ENCODE data around the gene SDK1. TPM values are rescaled to one million over a fixed set of nuclear protein-coding genes. Genes with fewer than 3 reads are reported as not detected.
A peak's percentile ranks its signal among the peaks of the same experiment; 100 is the strongest.

Gene SDK1
- total and polyA plus RNA-seq, 2 experiments from 2014 or later: not detected

- Histone ChIP-seq H3K4me1 (ENCODE audit: insufficient read depth) (no peaks in the 10 kb centered on the region), H3K27me3 (replicated peaks; ENCODE audit: insufficient read depth) (no peaks in the 10 kb centered on the region), H4K20me1 (ENCODE audit: insufficient read depth) (no peaks in the 10 kb centered on the region), H2AFZ (no peak overlapping the region), H3F3A (ENCODE audit: insufficient read depth) (no peaks in the 10 kb centered on the region), H3K4me3 (no peak overlapping the region), H3K9ac (no peak overlapping the region), H3K27ac (no peak overlapping the region), H3K79me2 (ENCODE audit: insufficient read depth) (no peaks in the 10 kb centered on the region), H3K4me2 (ENCODE audit: unreplicated experiment) (no peak overlapping the region), H3K36me3 (ENCODE audit: low read depth) (no peaks in the 10 kb centered on the region), H3K9me2 (ENCODE audit: insufficient read depth) (no peaks in the 10 kb centered on the region), H3K9me3 (ENCODE audit: low read depth) (no peaks in the 10 kb centered on the region)
- TF ChIP-seq EZH2 (IDR thresholded peaks at IDR 0.05; ENCODE audit: insufficient read depth, poor library complexity, severe bottlenecking): no peak
- TF ChIP-seq EZH2phosphoT487 (IDR thresholded peaks at IDR 0.05; ENCODE audit: insufficient read depth, low read depth): no peak
- in situ Hi-C loops (cut with MboI): no loop called here
- WGBS, 2 experiments (ENCODE audit: low coverage in 1 of 2, low lambda C conversion rate in 2 of 2, missing lambda C conversion rate in 2 of 2): 17 to 18% methylated on average over 5 of the region's 5 CpGs
- no peak for DNase-seq
Measured at GRCh38 chr7:3386423-3387190, 85.6 kb downstream of the SDK1 start.

- TF ChIP-seq EZH2phosphoT487 (IDR thresholded peaks at IDR 0.05; ENCODE audit: insufficient read depth, low read depth) (no peak), EZH2 (IDR thresholded peaks at IDR 0.05; ENCODE audit: insufficient read depth, poor library complexity, severe bottlenecking) (no peak)
- H3K4me2 ChIP-seq (ENCODE audit: unreplicated experiment): no peak overlapping the region
- 22 to 25% methylated on average over 3 of the region's 3 CpGs for WGBS, 2 experiments (ENCODE audit: low coverage in 1 of 2, low lambda C conversion rate in 2 of 2, missing lambda C conversion rate in 2 of 2)
- in situ Hi-C loops (cut with MboI): no loop called here
- H3K4me3 ChIP-seq: no peak overlapping the region
- no peaks in the 10 kb centered on the region for H3K79me2 ChIP-seq (ENCODE audit: insufficient read depth)
- H3F3A ChIP-seq (ENCODE audit: insufficient read depth): no peaks in the 10 kb centered on the region
- no peaks in the 10 kb centered on the region for H3K9me3 ChIP-seq (ENCODE audit: low read depth)
- no peaks in the 10 kb centered on the region for H3K9me2 ChIP-seq (ENCODE audit: insufficient read depth)
- H3K27me3 ChIP-seq (replicated peaks; ENCODE audit: insufficient read depth): no peaks in the 10 kb centered on the region
- H3K4me1 ChIP-seq (ENCODE audit: insufficient read depth): no peaks in the 10 kb centered on the region
- DNase-seq: no peak
- H3K9ac ChIP-seq: no peak overlapping the region
- no peak overlapping the region for H3K27ac ChIP-seq
- H3K36me3 ChIP-seq (ENCODE audit: low read depth): no peaks in the 10 kb centered on the region
- no peak overlapping the region for H2AFZ ChIP-seq
- H4K20me1 ChIP-seq (ENCODE audit: insufficient read depth): no peaks in the 10 kb centered on the region
Measured at GRCh38 chr7:3393862-3394261, 92.8 kb downstream of the SDK1 start.

- Histone ChIP-seq H2AFZ (no peak overlapping the region), H3K4me3 (no peak overlapping the region), H3F3A (ENCODE audit: insufficient read depth) (no peaks in the 10 kb centered on the region), H3K9ac (no peak overlapping the region), H3K9me2 (ENCODE audit: insufficient read depth) (no peaks in the 10 kb centered on the region), H4K20me1 (ENCODE audit: insufficient read depth) (no peaks in the 10 kb centered on the region), H3K4me1 (ENCODE audit: insufficient read depth) (no peaks in the 10 kb centered on the region), H3K27me3 (replicated peaks; ENCODE audit: insufficient read depth) (no peaks in the 10 kb centered on the region), H3K4me2 (ENCODE audit: unreplicated experiment) (no peak overlapping the region), H3K79me2 (ENCODE audit: insufficient read depth) (no peaks in the 10 kb centered on the region), H3K36me3 (ENCODE audit: low read depth) (no peaks in the 10 kb centered on the region), H3K27ac (no peak overlapping the region), H3K9me3 (ENCODE audit: low read depth) (no peaks in the 10 kb centered on the region)
- 52% methylated on average over 3 of the region's 3 CpGs for WGBS, 2 experiments (ENCODE audit: low coverage in 1 of 2, low lambda C conversion rate in 2 of 2, missing lambda C conversion rate in 2 of 2)
- in situ Hi-C loops (cut with MboI): no loop called here
- DNase-seq: no peak
- TF ChIP-seq EZH2phosphoT487 (IDR thresholded peaks at IDR 0.05; ENCODE audit: insufficient read depth, low read depth) (no peak), EZH2 (IDR thresholded peaks at IDR 0.05; ENCODE audit: insufficient read depth, poor library complexity, severe bottlenecking) (no peak)
Measured at GRCh38 chr7:3397324-3397723, 96.3 kb downstream of the SDK1 start.

GRCh38 chr7:3399858-3400257 lies 98.8 kb downstream of the SDK1 start:
- 21 to 34% methylated on average over 2 of the region's 2 CpGs for WGBS, 2 experiments (ENCODE audit: low coverage in 1 of 2, low lambda C conversion rate in 2 of 2, missing lambda C conversion rate in 2 of 2)
- Histone ChIP-seq H3K36me3 (ENCODE audit: low read depth) (no peaks in the 10 kb centered on the region), H3K79me2 (ENCODE audit: insufficient read depth) (no peaks in the 10 kb centered on the region), H2AFZ (no peak overlapping the region), H3K9ac (no peak overlapping the region), H3K27ac (no peak overlapping the region), H3K9me2 (ENCODE audit: insufficient read depth) (no peaks in the 10 kb centered on the region), H3K27me3 (replicated peaks; ENCODE audit: insufficient read depth) (no peaks in the 10 kb centered on the region), H4K20me1 (ENCODE audit: insufficient read depth) (no peaks in the 10 kb centered on the region), H3K4me1 (ENCODE audit: insufficient read depth) (no peaks in the 10 kb centered on the region), H3K4me2 (ENCODE audit: unreplicated experiment) (no peak overlapping the region), H3F3A (ENCODE audit: insufficient read depth) (no peaks in the 10 kb centered on the region), H3K4me3 (no peak overlapping the region), H3K9me3 (ENCODE audit: low read depth) (no peaks in the 10 kb centered on the region)
- TF ChIP-seq EZH2phosphoT487 (IDR thresholded peaks at IDR 0.05; ENCODE audit: insufficient read depth, low read depth) (no peak), EZH2 (IDR thresholded peaks at IDR 0.05; ENCODE audit: insufficient read depth, poor library complexity, severe bottlenecking) (no peak)
- in situ Hi-C loops (cut with MboI): no loop called here
- peak; percentile 3 for DNase-seq

Measured in GM23248 (cell line).